Measurements from ENCODE around the gene FAM9C. TPM values are rescaled to one million over a fixed set of nuclear protein-coding genes. Genes with fewer than 3 reads are reported as not detected.

Gene FAM9C
- total and polyA plus RNA-seq, 9 of the 15 experiments (the other 6 are each of a cell fraction or from before 2014, with no cell fraction given), result not detected

DNA sequence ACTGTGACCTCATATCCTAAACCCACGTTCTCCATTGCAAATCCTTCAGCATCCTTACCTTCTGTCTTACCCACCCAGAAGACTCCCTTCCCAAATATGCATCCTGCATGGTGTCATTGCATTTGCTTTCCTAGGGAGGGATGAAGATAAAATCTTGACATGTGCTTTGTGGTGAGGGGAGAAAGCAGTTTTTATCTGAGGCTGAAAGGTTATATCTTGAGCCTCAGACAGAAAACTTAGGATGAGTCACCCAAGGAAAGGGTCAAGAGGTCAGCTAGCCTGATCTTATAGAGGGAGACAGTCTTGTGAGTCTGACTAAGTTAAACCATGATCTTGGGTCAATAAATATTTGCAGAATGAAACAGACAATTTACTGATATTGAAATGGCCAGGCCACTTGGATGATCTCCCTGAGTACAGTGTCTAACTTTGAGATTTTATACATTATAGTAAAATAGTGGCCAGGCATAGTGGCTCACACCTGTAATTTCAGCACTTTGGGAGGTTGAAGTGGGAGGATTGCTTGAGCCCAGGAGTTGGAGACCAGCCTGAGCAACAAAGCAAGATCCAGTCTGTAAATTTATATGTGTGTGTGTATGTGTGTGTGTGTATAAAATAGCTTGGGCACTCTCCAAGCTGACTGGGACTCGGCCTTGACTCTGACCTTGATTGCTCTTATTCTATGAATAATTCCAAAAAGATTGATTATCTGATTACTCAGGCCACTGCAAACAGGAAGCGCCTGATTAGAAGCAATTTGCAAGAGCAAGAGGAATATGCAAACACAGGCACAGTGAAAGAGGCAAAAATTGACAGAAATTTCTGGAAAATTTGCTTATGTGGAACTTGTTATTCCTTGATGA is 15.4 kb upstream of the FAM9C start (continued):
- TF ChIP-seq MAZ (CRISPR knock-in tag; conservative IDR thresholded peaks at IDR 0.05 in 1 of 2, IDR thresholded peaks at IDR 0.05 in 1 of 2) (no peak), CTBP1 (IDR thresholded peaks at IDR 0.05; ENCODE audit: borderline replicate concordance) (peak; percentile 86), NBN (IDR thresholded peaks at IDR 0.05; ENCODE audit: low read depth) (peak; percentile 73; the same call in 1 of the 2 replicates), CAMTA2 (CRISPR knock-in tag; conservative IDR thresholded peaks at IDR 0.05) (no peak), ZNF280B (CRISPR knock-in tag; IDR thresholded peaks at IDR 0.05) (no peak), OTX1 (CRISPR knock-in tag; IDR thresholded peaks at IDR 0.05) (no peak), MAFF (IDR thresholded peaks at IDR 0.05; ENCODE audit: low read length) (no peak; the same call in 1 of the 2 replicates), CBFA2T2 (conservative IDR thresholded peaks at IDR 0.05) (peak; percentile 77), MNT (conservative IDR thresholded peaks at IDR 0.05) (peak; percentile 53 to 66), HLTF (IDR thresholded peaks at IDR 0.05) (no peak), CBFB (CRISPR knock-in tag; IDR thresholded peaks at IDR 0.05) (no peak), MTA1 (IDR thresholded peaks at IDR 0.05; ENCODE audit: borderline replicate concordance) (peak; percentile 86), DPF2 (IDR thresholded peaks at IDR 0.05) (peak; percentile 98), TFAM (CRISPR knock-in tag; conservative IDR thresholded peaks at IDR 0.05) (no peak), ZSCAN29 (IDR thresholded peaks at IDR 0.05) (no peak), LEF1 (IDR thresholded peaks at IDR 0.05) (peak; percentile 64; the same call in 1 of the 2 replicates), JUNB (CRISPR knock-in tag; conservative IDR thresholded peaks at IDR 0.05) (peak; percentile 59; the same call in 1 of the 2 replicates), SMARCE1 (IDR thresholded peaks at IDR 0.05) (peak; percentile 97)
- TF ChIP-seq, protein P1, sequence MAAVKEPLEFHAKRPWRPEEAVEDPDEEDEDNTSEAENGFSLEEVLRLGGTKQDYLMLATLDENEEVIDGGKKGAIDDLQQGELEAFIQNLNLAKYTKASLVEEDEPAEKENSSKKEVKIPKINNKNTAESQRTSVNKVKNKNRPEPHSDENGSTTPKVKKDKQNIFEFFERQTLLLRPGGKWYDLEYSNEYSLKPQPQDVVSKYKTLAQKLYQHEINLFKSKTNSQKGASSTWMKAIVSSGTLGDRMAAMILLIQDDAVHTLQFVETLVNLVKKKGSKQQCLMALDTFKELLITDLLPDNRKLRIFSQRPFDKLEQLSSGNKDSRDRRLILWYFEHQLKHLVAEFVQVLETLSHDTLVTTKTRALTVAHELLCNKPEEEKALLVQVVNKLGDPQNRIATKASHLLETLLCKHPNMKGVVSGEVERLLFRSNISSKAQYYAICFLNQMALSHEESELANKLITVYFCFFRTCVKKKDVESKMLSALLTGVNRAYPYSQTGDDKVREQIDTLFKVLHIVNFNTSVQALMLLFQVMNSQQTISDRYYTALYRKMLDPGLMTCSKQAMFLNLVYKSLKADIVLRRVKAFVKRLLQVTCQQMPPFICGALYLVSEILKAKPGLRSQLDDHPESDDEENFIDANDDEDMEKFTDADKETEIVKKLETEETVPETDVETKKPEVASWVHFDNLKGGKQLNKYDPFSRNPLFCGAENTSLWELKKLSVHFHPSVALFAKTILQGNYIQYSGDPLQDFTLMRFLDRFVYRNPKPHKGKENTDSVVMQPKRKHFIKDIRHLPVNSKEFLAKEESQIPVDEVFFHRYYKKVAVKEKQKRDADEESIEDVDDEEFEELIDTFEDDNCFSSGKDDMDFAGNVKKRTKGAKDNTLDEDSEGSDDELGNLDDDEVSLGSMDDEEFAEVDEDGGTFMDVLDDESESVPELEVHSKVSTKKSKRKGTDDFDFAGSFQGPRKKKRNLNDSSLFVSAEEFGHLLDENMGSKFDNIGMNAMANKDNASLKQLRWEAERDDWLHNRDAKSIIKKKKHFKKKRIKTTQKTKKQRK (IDR thresholded peaks at IDR 0.05; ENCODE audit: borderline replicate concordance, low read depth, low read length), result no peak
- TF ChIP-seq, protein P2, sequence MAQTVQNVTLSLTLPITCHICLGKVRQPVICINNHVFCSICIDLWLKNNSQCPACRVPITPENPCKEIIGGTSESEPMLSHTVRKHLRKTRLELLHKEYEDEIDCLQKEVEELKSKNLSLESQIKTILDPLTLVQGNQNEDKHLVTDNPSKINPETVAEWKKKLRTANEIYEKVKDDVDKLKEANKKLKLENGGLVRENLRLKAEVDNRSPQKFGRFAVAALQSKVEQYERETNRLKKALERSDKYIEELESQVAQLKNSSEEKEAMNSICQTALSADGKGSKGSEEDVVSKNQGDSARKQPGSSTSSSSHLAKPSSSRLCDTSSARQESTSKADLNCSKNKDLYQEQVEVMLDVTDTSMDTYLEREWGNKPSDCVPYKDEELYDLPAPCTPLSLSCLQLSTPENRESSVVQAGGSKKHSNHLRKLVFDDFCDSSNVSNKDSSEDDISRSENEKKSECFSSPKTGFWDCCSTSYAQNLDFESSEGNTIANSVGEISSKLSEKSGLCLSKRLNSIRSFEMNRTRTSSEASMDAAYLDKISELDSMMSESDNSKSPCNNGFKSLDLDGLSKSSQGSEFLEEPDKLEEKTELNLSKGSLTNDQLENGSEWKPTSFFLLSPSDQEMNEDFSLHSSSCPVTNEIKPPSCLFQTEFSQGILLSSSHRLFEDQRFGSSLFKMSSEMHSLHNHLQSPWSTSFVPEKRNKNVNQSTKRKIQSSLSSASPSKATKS (CRISPR knock-in tag; IDR thresholded peaks at IDR 0.05), result no peak
